Limb (tissue), 2 donors: ENCODE data around the gene CLDN10.
"Not testable (repeated sequence)": the region's sequence is repeated elsewhere in the genome, so short reads cannot be mapped to it uniquely, and the experiment has no call there.

ENCODE experiments used
- DNase-seq, 2 donors: peaks; one replicate each; pipeline ENCODE4 v3.0.0-alpha.2; 2016; ENCODE audit errors: extremely low spot score in 2 of 2

Gene CLDN10

GRCh38 chr13:95552539-95553441, at the start of gene CLDN10:
Gene CLDN10, plus strand, starts transcription at chr13:95552720. Its CDS starts 34 bp downstream, at chr13:95552754.
- DNase-seq = peak in 1 of 2 donors; percentile 82

DNA sequence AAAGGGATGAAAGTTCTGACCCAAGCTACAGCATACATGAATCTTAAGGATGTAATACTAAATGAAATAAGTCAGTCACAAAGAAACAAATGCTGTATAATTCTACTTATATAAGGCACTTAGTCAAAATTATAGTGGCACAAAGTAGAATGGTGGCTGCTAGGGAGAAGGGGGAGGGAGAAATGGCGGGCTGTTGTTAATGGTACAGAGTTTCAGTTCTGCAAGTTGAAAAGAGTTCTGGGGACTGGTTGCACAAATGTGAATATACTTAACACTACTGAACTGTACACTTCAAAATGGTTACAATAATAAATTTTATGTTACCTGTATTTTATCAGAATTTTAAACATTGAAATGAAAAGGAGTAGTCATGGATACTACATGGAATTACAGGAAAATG, 48.9 kb upstream of the CLDN10 start:
- no peak for DNase-seq

- DNase-seq = no peak
Measured at GRCh38 chr13:95505265-95505664, 47.3 kb upstream of the CLDN10 start.

- DNase-seq = no peak
Measured at GRCh38 chr13:95505986-95506385, 46.5 kb upstream of the CLDN10 start.

DNA sequence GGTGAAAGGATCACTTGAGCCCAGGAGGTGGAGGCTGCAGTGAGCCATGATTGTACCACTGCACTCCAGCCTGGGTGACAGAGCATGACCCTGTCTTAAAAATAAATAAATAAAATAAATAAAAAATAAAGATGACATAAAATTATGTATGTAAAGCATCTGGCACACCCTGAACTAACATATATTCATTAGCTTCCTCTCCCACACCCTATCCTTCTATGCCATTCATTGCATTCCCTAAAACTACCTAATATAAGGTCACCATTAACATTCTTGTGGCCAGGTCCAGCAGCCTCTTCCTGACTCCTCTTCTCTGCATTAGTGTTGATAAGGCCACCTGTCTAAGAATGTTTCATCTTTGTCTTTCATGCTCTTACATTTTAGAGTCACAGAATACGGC, 44.5 kb upstream of the CLDN10 start:
- DNase-seq = no peak

DNA sequence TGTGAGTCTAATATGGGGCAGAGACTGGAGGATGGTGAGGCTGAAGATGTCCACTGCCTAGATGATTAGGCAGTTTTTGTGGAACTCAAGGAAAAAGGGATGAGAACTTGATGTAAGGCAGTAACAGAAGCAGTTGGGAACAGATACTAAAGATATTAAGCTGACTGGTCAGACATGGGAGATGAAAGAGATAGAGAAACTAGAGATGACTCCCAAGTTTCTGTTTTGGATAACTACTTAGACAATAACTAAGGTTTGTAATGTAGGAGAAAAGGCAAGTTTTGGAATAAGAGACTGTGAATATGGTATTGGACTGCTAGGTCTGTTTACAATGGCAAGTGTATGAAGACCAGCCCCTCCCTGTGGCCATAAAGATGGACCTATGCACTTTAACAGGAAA, 43.5 kb upstream of the CLDN10 start:
- no peak for DNase-seq

DNA sequence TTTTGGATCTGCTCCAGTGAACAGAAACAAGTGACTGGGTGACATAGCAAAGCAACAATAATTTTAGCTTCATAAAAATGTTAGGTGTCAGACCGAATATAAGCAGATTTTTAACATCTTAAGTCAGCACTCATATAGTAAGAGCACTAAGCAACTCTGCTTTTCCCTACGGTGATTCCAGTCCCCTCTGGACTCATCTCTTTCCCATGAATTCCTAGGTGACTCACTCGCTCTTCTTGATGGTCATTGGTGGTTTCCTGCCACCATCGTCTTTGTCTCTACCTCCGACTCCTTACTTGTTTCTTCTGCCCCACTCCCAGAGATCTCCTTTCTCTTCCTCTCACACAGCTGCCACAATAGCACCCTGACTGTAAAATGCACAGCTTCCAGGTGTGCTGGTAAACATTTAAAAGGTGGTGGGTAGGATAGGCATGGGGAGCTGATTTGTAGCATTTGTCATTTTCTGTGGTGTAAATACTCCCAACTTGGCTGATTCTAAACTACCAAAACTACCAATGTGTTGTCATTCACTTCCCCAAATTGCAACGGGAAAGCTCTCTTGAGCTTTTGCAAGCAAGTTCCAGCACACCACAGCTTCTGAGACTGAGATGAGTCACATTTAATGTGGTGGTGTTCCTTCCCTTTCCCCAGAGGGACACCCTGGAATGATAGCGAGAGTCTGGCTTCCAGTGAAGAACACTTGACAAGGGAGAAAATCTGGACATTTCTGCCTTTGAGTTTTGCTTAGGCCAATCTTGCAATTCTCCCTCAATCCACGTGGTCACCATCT, 42.8 kb upstream of the CLDN10 start:
- DNase-seq = no peak

GRCh38 chr13:95510950-95511349, 41.6 kb upstream of the CLDN10 start:
- DNase-seq = no peak

- DNase-seq = no peak
Measured at GRCh38 chr13:95512424-95512823, 40.1 kb upstream of the CLDN10 start.

DNA sequence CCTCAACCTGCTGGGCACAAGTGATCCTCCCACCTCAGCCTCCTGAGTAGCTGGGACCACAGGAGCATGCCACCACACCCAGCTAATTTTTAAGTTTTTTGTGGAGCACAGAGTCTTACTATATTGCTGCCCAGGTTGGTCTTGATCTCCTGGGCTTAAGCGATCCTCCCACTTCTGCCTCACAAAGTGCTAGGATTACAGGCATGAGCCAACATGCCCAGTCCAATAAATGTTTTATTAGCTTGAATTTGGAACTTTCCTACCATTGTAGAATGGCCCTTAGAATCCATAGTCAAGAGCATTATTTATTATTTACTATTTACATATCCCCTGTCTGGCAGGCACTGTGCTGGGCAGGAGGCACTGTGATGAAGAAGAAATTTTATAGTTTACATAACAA, 39.6 kb upstream of the CLDN10 start:
- no peak for DNase-seq

- not testable (repeated sequence) for DNase-seq
Measured at GRCh38 chr13:95515606-95516005, 36.9 kb upstream of the CLDN10 start.

GRCh38 chr13:95516021-95516420, 36.5 kb upstream of the CLDN10 start:
- peak in 1 of 2 donors; percentile 12 for DNase-seq

GRCh38 chr13:95516492-95516891, 36.0 kb upstream of the CLDN10 start:
- no peak for DNase-seq

- no peak for DNase-seq
Measured at GRCh38 chr13:95523598-95523997, 28.9 kb upstream of the CLDN10 start.

- DNase-seq = no peak
Measured at GRCh38 chr13:95524264-95524901, 28.1 kb upstream of the CLDN10 start.

- no peak for DNase-seq
Measured at GRCh38 chr13:95527955-95528354, 24.6 kb upstream of the CLDN10 start.

- no peak for DNase-seq
Measured at GRCh38 chr13:95530178-95530577, 22.3 kb upstream of the CLDN10 start.

- DNase-seq = peak in 1 of 2 donors; percentile 38
Measured at GRCh38 chr13:95533545-95534160, 18.9 kb upstream of the CLDN10 start.

DNA sequence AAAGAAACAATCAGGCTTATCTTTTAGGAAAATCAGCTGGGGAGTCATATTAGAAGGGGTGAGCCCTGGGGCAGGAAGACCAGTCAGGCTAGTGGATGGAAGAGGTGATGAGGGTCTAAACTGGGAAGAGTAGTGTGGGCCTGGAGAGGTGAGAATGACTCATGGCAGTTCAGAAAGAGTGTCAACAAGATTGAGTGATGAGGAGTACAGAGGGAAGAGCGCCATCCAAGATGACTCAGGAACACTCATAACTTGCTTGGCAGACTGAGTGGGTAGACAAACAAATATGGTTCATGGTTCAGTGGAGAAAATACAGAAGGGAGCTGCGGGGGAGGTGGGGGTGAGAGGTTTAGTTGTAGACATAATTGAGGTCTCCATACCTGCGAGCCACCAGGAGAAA, 17.3 kb upstream of the CLDN10 start:
- DNase-seq = no peak

- peak in 1 of 2 donors; percentile 67 for DNase-seq
Measured at GRCh38 chr13:95536632-95537241, 15.8 kb upstream of the CLDN10 start.

DNA sequence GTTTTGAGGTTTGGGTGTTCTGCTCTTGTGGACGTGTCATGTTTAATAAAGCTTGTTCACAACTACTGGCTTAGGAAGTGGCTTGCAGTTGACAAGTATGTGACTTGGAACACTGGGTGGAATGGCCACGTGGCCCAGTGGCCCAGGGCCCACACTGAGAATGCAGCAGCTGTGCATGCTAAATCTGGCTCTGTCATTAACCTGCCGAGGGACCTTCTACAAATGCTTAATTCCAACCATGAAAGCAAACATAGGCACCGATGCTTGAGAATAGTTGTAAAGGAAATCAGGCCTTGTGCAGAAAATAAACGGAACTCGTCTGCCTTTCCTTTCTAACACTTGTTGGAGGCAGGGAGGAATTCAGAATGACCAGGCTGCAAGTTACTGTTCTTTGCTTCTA, 11.6 kb upstream of the CLDN10 start:
- peak in 1 of 2 donors; percentile 47 for DNase-seq
